Glutamatergic neuron (in vitro differentiated cells): ENCODE measurements around the gene GALNT17. TPM values are rescaled to one million over a fixed set of nuclear protein-coding genes. Genes with fewer than 3 reads are reported as not detected.

Experiments used
- DNase-seq: peaks from one replicate; pipeline ENCODE4 v3.0.0; 2022
- H3K27ac Mint-ChIP-seq: one replicate; pipeline ENCODE4 v1.8.0; 2020; ENCODE audit warnings: mild to moderate bottlenecking, mixed read lengths, inconsistent platforms; ENCODE audit not compliant: unreplicated experiment
- H3K27me3 Mint-ChIP-seq: one replicate; pipeline ENCODE4 v1.8.0; 2020; ENCODE audit warnings: mild to moderate bottlenecking, moderate library complexity, mixed read lengths, inconsistent platforms; ENCODE audit not compliant: unreplicated experiment
- H3K36me3 Mint-ChIP-seq: one replicate; pipeline ENCODE4 v1.8.0; 2020; ENCODE audit warnings: mild to moderate bottlenecking, mixed read lengths, inconsistent platforms; ENCODE audit not compliant: unreplicated experiment
- H3K4me1 Mint-ChIP-seq: one replicate; pipeline ENCODE4 v1.8.0; 2020; ENCODE audit warnings: mild to moderate bottlenecking, low read depth, mixed read lengths, inconsistent platforms; ENCODE audit not compliant: unreplicated experiment
- H3K4me3 Mint-ChIP-seq: one replicate; pipeline ENCODE4 v1.8.0; 2020; ENCODE audit warnings: mild to moderate bottlenecking, mixed read lengths, inconsistent platforms; ENCODE audit not compliant: unreplicated experiment
- H3K9me3 Mint-ChIP-seq: one replicate; pipeline ENCODE4 v1.8.0; 2020; ENCODE audit warnings: mild to moderate bottlenecking, moderate library complexity, mixed read lengths, inconsistent platforms; ENCODE audit not compliant: unreplicated experiment
- CTCF ChIP-seq: fragments of 200-600 bp; sonication (generic); IDR thresholded peaks from one replicate; pipeline ENCODE4 v1.5.0; 2021; ENCODE audit not compliant: partially characterized antibody, unreplicated experiment
- total RNA-seq: library from RNA; stranded (reverse); fragmentation: NEBNext Ultra II Directional; extraction: Animal tissue kit (Norgen Biotek cat#: 25700); gene quantifications from one replicate; pipeline ENCODE4 v1.2.1, GENCODE V29; 2021; ENCODE audit not compliant: unreplicated experiment

Gene GALNT17
- total RNA-seq, 1 donor from 2014 or later, result 42.0 TPM

- DNase-seq, result no peak
- H3K36me3 Mint-ChIP-seq, result no peaks in the 10 kb centered on the region
Measured at GRCh38 chr7:71739520-71740173, 607.7 kb downstream of the GALNT17 start.

GRCh38 chr7:71740174-71740560, 608.2 kb downstream of the GALNT17 start:
- TF ChIP-seq CTCF, result no peak
- Mint-ChIP-seq H3K4me3 (no peak overlapping the region), H3K9me3 (no peaks in the 10 kb centered on the region), H3K4me1 (no peaks in the 10 kb centered on the region), H3K36me3 (no peaks in the 10 kb centered on the region), H3K27ac (no peak overlapping the region), H3K27me3 (no peaks in the 10 kb centered on the region)
- DNase-seq, result no peak

More at GRCh38 chr7:71739520-71740173, 607.7 kb downstream of the GALNT17 start:
- Mint-ChIP-seq H3K4me1 (no peaks in the 10 kb centered on the region), H3K9me3 (no peaks in the 10 kb centered on the region), H3K4me3 (no peak overlapping the region), H3K27ac (no peak overlapping the region), H3K27me3 (no peaks in the 10 kb centered on the region)
- no peak for TF ChIP-seq CTCF

- peaks cover 12% of the 10 kb centered on the region for H3K36me3 Mint-ChIP-seq
- peaks cover 2% of the 10 kb centered on the region for H3K9me3 Mint-ChIP-seq
- DNase-seq, result no peak
- H3K27me3 Mint-ChIP-seq, result peaks cover 4% of the 10 kb centered on the region
- H3K27ac Mint-ChIP-seq, result no peak overlapping the region
- no peak overlapping the region for H3K4me3 Mint-ChIP-seq
- H3K4me1 Mint-ChIP-seq, result peaks cover 3% of the 10 kb centered on the region
- no peak for TF ChIP-seq CTCF
Measured at GRCh38 chr7:71746006-71746405, 614.1 kb downstream of the GALNT17 start.

- Mint-ChIP-seq H3K27ac (no peak overlapping the region), H3K9me3 (peaks cover 8% of the 10 kb centered on the region), H3K4me3 (no peak overlapping the region), H3K36me3 (peaks cover 15% of the 10 kb centered on the region), H3K4me1 (peaks cover 3% of the 10 kb centered on the region), H3K27me3 (peaks cover 8% of the 10 kb centered on the region)
- no peak for DNase-seq
- no peak for TF ChIP-seq CTCF
Measured at GRCh38 chr7:71750290-71750689, 618.3 kb downstream of the GALNT17 start.

- Mint-ChIP-seq H3K27me3 (peaks cover 8% of the 10 kb centered on the region), H3K9me3 (peaks cover 9% of the 10 kb centered on the region), H3K4me3 (peak overlapping the region; percentile 34)
Measured at GRCh38 chr7:71752171-71752935, 620.4 kb downstream of the GALNT17 start.

More at GRCh38 chr7:71752171-71752935, 620.4 kb downstream of the GALNT17 start:
- Mint-ChIP-seq H3K27ac (no peak overlapping the region), H3K36me3 (peaks cover 20% of the 10 kb centered on the region), H3K4me1 (no peaks in the 10 kb centered on the region)
- peak; percentile 91 for DNase-seq
- TF ChIP-seq CTCF, result peak; percentile 91
